HuH-7.5 (cell line): ENCODE data around the gene ARMH3.

ENCODE experiments used
- DNase-seq: peaks from one replicate; pipeline ENCODE4 v3.0.0; 2011; ENCODE audit warnings: low spot score

ARMH3 gene

GRCh38 chr10:101939008-101939648, 116.8 kb downstream of the ARMH3 start:
- no peak for DNase-seq

GRCh38 chr10:101938305-101939007, 117.5 kb downstream of the ARMH3 start:
- DNase-seq = no peak

GRCh38 chr10:101935431-101935830, 120.5 kb downstream of the ARMH3 start:
- no peak for DNase-seq

- no peak for DNase-seq
Observed at GRCh38 chr10:101934686-101935305, 121.2 kb downstream of the ARMH3 start.

- no peak for DNase-seq
Observed at GRCh38 chr10:101933976-101934375, 122.0 kb downstream of the ARMH3 start.

GRCh38 chr10:101932183-101932582, 123.8 kb downstream of the ARMH3 start:
- DNase-seq = no peak

- DNase-seq = no peak
Observed at GRCh38 chr10:101925027-101925426, 130.9 kb downstream of the ARMH3 start.

- no peak for DNase-seq
Observed at GRCh38 chr10:101923256-101923655, 132.7 kb downstream of the ARMH3 start.

GRCh38 chr10:101922846-101923245, 133.1 kb downstream of the ARMH3 start:
- no peak for DNase-seq

- DNase-seq = no peak
Observed at GRCh38 chr10:101920546-101920945, 135.4 kb downstream of the ARMH3 start.

- DNase-seq = no peak
Observed at GRCh38 chr10:101919026-101919770, 136.8 kb downstream of the ARMH3 start.

GRCh38 chr10:101912561-101913179, 143.3 kb downstream of the ARMH3 start:
- no peak for DNase-seq

GRCh38 chr10:101906586-101907183, 149.3 kb downstream of the ARMH3 start:
- no peak for DNase-seq

GRCh38 chr10:101905251-101905650, 150.7 kb downstream of the ARMH3 start:
- DNase-seq = no peak

- no peak for DNase-seq
Observed at GRCh38 chr10:101903827-101904550, 152.0 kb downstream of the ARMH3 start.

- no peak for DNase-seq
Observed at GRCh38 chr10:101902820-101903145, 153.2 kb downstream of the ARMH3 start.

GRCh38 chr10:101902032-101902819, 153.7 kb downstream of the ARMH3 start:
- DNase-seq = no peak

- no peak for DNase-seq
Observed at GRCh38 chr10:101901340-101901739, 154.6 kb downstream of the ARMH3 start.

GRCh38 chr10:101897633-101898032, 158.3 kb downstream of the ARMH3 start:
- no peak for DNase-seq

GRCh38 chr10:101896225-101896877, 159.6 kb downstream of the ARMH3 start:
- DNase-seq = no peak
